HG03045 (cell line): ENCODE measurements around the gene SCAF1.
A peak's percentile ranks its signal among the peaks of the same experiment; 100 is the strongest.

Experiments used
- ATAC-seq: cut with Tn5 transposase; IDR thresholded peaks from one replicate; pipeline ENCODE4 v1.9.1; 2021; ENCODE audit warnings: mild to moderate bottlenecking, moderate library complexity; ENCODE audit not compliant: unreplicated experiment

Gene SCAF1

GRCh38 chr19:49641688-49642491 lies at the start of gene SCAF1:
Gene SCAF1 (plus strand): TSS chr19:49642209. CDS start chr19:49645027, 2,818 bp downstream.
- ATAC-seq: peak; percentile 54

GRCh38 chr19:49592486-49593232 lies 49.4 kb upstream of the SCAF1 start:
- ATAC-seq: no peak

- ATAC-seq: peak; percentile 49
Observed at GRCh38 chr19:49593233-49594113, 48.5 kb upstream of the SCAF1 start.

GRCh38 chr19:49594157-49594992 lies 47.6 kb upstream of the SCAF1 start:
- ATAC-seq: no peak

- ATAC-seq: no peak
Observed at GRCh38 chr19:49594993-49595818, 46.8 kb upstream of the SCAF1 start.

- ATAC-seq: no peak
Observed at GRCh38 chr19:49595819-49596404, 46.1 kb upstream of the SCAF1 start.

- no peak for ATAC-seq
Observed at GRCh38 chr19:49596407-49596806, 45.6 kb upstream of the SCAF1 start.

- ATAC-seq: no peak
Observed at GRCh38 chr19:49596954-49597702, 44.9 kb upstream of the SCAF1 start.

- ATAC-seq: no peak
Observed at GRCh38 chr19:49597703-49597974, 44.4 kb upstream of the SCAF1 start.

GRCh38 chr19:49599378-49600295 lies 42.4 kb upstream of the SCAF1 start:
- ATAC-seq: no peak

GRCh38 chr19:49601482-49602038 lies 40.4 kb upstream of the SCAF1 start:
- ATAC-seq: no peak

GRCh38 chr19:49602806-49603205 lies 39.2 kb upstream of the SCAF1 start:
- ATAC-seq: no peak

- no peak for ATAC-seq
Observed at GRCh38 chr19:49605605-49606004, 36.4 kb upstream of the SCAF1 start.

GRCh38 chr19:49609499-49610092 lies 32.4 kb upstream of the SCAF1 start:
- ATAC-seq: no peak

- ATAC-seq: no peak
Observed at GRCh38 chr19:49613374-49613773, 28.6 kb upstream of the SCAF1 start.

GRCh38 chr19:49614096-49614833 lies 27.7 kb upstream of the SCAF1 start:
- ATAC-seq: no peak
